HG03045 (cell line): ENCODE measurements around the gene ZFP1.

Experiments
- ATAC-seq: cut with Tn5 transposase; IDR thresholded peaks from one replicate; pipeline ENCODE4 v1.9.1; 2021; ENCODE audit warnings: mild to moderate bottlenecking, moderate library complexity; ENCODE audit not compliant: unreplicated experiment

ZFP1 gene

DNA sequence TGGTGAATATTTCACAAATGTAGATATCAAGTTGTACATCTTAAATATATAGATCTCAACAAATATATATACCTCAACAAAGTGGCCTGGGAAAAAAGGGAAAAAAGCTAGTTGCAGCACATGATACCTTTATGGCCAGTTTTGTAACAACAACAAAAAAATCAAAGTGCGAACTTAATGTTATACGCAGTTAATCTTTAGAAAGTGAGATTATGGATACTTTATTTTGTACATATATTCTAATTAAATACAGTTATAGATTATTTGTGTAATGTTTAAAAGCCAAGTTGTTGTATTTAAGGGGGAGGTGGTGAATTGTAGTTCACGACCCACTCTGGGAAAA lies 385 bp upstream of the ZFP1 start:
- no peak for ATAC-seq

- ATAC-seq = no peak
These were observed 3.5 kb downstream of the ZFP1 start for GRCh38 chr16:75151798-75152197.

- ATAC-seq = no peak
These were observed 4.3 kb downstream of the ZFP1 start for GRCh38 chr16:75152635-75153034.

GRCh38 chr16:75160386-75160785 lies 12.1 kb downstream of the ZFP1 start:
- no peak for ATAC-seq

DNA sequence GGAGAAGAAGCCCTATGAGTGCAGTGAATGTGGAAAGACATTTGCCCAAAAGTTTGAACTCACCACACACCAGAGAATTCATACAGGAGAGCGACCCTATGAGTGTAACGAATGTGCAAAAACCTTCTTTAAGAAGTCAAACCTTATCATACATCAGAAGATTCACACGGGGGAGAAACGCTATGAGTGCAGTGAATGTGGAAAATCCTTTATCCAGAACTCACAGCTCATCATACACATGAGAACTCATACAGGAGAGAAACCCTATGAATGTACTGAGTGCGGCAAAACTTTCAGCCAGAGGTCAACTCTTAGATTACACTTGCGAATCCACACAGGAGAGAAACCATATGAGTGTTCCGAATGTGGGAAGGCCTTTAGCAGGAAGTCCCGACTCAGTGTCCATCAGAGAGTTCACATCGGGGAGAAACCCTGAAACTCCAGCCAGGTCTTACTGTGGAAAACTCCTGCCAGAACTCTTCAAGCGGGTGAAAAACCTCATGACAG lies 21.6 kb downstream of the ZFP1 start:
- ATAC-seq = no peak

GRCh38 chr16:75172578-75172977 lies 24.3 kb downstream of the ZFP1 start:
- no peak for ATAC-seq

DNA sequence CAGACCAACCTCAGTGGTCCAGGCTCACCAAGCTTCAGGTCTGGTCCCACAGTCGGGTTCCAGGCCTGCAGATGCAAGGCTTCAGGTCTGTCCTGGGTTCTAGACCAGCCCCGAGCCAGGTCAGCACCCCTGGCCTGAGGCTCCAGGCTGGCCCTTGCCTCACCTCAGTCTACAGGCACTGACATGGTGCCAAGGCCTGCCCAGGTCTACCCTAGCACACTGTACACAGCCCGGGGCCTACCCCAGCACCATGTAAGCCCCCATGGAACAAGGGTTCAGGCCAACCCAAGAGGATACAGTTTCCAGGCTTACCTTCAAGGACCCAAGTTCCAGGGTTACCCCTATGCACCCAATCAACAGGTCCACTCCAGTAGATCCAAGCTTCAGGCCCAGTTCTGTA lies 26.8 kb downstream of the ZFP1 start:
- no peak for ATAC-seq

GRCh38 chr16:75176926-75177325 lies 28.6 kb downstream of the ZFP1 start:
- no peak for ATAC-seq

DNA sequence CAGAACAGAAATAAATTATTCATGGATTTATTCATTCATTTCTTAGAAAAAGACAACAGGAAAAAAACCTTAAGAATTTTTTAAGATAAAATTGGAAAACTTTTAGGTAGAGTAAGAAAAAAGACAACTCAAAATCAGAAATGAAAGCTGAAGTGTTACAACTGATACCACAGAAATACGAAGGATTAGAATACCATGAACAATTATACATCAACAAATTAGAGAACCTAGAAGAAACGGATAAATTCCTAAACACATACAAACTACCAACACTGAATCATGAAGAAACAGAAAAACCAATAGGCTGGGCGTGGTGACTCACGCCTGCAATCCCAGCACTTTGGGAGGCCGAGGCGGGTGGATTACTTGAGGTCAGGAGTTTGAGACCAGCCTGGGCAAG lies 30.9 kb downstream of the ZFP1 start:
- no peak for ATAC-seq

- no peak for ATAC-seq
These were observed 33.3 kb downstream of the ZFP1 start for GRCh38 chr16:75181630-75182029.

GRCh38 chr16:75188832-75189477 lies 40.6 kb downstream of the ZFP1 start:
- no peak for ATAC-seq

- ATAC-seq = no peak
These were observed 41.4 kb downstream of the ZFP1 start for GRCh38 chr16:75189638-75190245.

GRCh38 chr16:75192606-75193264 lies 44.4 kb downstream of the ZFP1 start:
- no peak for ATAC-seq

GRCh38 chr16:75193265-75193650 lies 44.9 kb downstream of the ZFP1 start:
- ATAC-seq = no peak

DNA sequence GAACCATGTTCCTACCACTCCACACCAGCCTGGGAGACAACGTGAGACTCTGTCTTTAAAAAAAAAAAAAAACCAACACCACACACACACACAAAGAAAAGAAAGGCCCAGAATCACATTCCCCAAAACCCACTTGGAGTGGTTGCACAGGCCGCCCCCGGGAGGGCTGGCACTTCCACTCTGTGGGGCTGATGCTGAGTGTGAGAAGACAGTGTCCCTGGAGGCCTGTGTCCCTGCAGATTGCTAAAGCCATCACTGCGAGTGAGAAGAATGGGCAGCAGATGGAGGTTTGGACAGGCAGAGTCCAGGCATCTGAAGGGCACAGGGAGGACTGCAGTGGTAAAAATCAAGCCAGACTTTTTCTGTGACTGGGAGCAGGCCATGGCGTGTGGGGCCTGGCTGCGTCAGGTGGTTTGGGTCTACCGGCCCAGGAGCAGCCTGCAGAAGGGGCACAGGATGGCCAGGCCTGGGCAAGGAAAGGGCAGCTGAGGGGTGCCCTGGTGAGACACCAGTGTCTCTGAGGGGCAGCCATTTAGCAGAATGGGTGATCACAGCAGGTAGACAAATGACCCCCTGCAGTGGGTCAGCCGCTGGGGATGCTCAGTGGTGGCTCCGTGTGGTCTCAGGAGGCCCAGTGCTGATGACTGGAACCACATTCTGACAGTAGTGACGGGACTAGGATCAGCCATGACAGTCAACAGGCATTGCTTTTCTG lies 45.6 kb downstream of the ZFP1 start:
- ATAC-seq = no peak

DNA sequence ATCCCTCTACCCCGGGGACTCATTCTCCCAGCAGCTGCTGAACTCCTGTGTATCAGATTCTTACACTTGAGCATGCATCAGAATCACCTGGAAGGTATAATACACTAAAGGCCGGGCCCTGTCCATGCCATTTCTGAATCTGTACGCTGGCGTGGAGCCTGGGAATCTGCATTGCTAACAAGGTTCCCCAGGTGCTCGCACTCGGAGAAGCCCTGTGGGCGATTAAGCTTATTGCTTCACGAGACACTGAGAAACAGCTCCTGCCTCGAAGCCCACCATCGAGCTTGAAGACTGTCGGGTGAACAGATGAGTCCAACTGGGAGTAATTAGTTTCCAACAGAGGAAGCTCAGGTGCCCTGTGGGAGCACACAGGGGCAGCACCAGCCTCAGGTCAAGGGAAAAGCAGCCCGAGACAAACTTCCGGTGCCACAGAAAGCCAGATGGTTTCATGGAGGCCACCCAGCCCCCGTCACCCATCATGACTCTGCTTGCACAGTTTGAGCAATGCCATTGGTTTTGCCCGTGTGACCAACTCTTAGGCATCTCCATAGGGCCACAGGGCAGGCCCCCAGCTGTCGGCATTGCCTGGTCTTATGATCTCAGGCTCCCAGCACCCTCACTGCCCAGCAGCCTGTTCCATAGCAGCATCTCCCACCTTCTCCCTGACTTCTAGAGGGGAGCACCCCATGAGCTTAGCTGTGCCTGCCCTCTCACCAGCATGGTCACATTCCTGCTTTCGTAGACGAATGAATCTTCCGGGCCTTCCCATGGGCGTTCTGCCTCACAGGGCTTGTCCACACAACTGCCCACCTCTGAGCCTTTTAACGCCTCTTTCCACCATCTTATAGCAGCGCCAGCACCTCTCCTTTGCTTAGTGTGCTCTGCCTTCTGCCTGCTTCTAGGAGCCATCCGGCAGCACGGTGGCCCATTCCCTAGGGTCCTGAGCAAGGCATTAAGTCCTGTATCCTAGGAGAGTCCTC lies 47.8 kb downstream of the ZFP1 start:
- ATAC-seq = no peak

GRCh38 chr16:75196836-75197235 lies 48.5 kb downstream of the ZFP1 start:
- ATAC-seq = no peak

GRCh38 chr16:75197522-75198134 lies 49.3 kb downstream of the ZFP1 start:
- no peak for ATAC-seq

DNA sequence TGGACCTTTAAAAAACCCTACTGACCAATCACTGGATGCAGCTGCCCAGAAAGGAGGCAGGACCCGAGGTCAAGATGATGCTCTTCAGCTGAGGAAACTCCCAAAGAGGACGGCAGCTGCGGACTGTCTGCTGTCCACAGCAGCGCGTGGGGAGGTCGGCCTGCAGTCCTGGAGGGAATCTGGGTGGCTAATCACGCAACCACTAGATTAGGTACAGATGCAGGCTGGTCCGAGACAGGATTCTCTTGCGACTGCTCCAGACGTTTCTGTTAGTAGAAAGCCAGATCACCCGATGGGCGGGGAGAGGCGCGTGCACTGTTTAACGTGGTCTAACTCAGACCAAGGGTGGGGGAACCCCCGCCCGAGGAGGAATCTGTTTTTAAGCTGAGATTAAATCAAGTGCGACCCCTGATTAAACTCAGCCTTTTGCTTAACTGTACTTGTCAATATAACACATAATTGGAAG lies 49.8 kb downstream of the ZFP1 start:
- no peak for ATAC-seq

DNA sequence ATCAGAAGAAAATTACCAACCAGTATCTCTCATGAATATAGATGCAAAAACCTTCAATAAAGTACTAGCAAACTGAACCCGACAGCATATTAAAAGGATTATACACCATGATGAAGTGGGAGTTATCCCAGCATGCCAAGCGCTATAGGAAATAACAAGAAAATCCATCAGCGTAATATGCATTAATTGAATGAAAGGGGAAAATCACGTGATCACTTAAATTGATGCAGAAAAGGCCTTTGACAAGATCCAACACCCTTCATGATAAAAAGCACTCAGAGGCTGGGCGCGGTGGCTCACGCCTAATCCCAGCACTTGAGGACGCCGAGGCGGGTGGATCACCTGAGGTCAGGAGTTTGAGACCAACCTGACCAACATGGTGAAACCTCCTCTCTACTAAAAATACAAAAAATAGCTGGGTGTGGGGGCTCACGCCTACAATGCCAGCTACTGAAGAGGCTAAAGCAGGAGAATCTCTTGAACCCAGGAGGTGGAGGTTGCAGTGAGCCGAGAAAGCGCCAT lies 53.8 kb downstream of the ZFP1 start:
- ATAC-seq = no peak
